Type B pancreatic cell (in vitro differentiated cells): Measurements from ENCODE around the gene RAB43. TPM values are rescaled to one million over a fixed set of nuclear protein-coding genes. Genes with fewer than 3 reads are reported as not detected.
"Not testable (repeated sequence)": the region's sequence is repeated elsewhere in the genome, so short reads cannot be mapped to it uniquely, and the experiment has no call there.

ENCODE experiments used
- DNase-seq: peaks from one replicate; pipeline ENCODE4 v3.0.0; 2021; ENCODE audit warnings: mixed read lengths; ENCODE audit not compliant: unreplicated experiment; ENCODE audit errors: extremely low spot score
- H3K27ac Mint-ChIP-seq: 2 replicates; pipeline ENCODE4 v1.8.0; 2021; ENCODE audit warnings: mild to moderate bottlenecking, mixed read lengths
- H3K27me3 Mint-ChIP-seq: 2 replicates; pipeline ENCODE4 v1.8.0; 2021; ENCODE audit warnings: mixed read lengths
- H3K36me3 Mint-ChIP-seq: 2 replicates; pipeline ENCODE4 v1.8.0; 2021; ENCODE audit warnings: mixed read lengths
- H3K4me1 Mint-ChIP-seq: one replicate; pipeline ENCODE4 v1.8.0; 2021; ENCODE audit warnings: mixed read lengths; ENCODE audit not compliant: unreplicated experiment
- H3K4me3 Mint-ChIP-seq: 2 replicates; pipeline ENCODE4 v1.8.0; 2021; ENCODE audit warnings: mild to moderate bottlenecking, mixed read lengths
- H3K9me3 Mint-ChIP-seq: 2 replicates; pipeline ENCODE4 v1.8.0; 2021; ENCODE audit warnings: mixed read lengths
- total RNA-seq: library from RNA; stranded (reverse); gene quantifications from 2 replicates; pipeline ENCODE4 v1.2.1, GENCODE V29; 2021; ENCODE audit warnings: low replicate concordance
- TF ChIP-seq, protein P1 (sequence below): fragments of 200-600 bp; sonication (generic); conservative IDR thresholded peaks from 2 replicates; pipeline ENCODE4 v1.5.0; 2021; ENCODE audit warnings: antibody characterized with exemption, mild to moderate bottlenecking

Gene RAB43
- total RNA-seq, 1 donor from 2014 or later: 16.2 TPM

GRCh38 chr3:129078510-129078909, 43.1 kb downstream of the RAB43 start:
- Mint-ChIP-seq H3K4me3 (no peak overlapping the region), H3K36me3 (no peaks in the 10 kb centered on the region), H3K4me1 (no peaks in the 10 kb centered on the region), H3K27ac (no peak overlapping the region), H3K9me3 (no peaks in the 10 kb centered on the region), H3K27me3 (no peaks in the 10 kb centered on the region)
- DNase-seq: no peak
- TF ChIP-seq, protein P1, sequence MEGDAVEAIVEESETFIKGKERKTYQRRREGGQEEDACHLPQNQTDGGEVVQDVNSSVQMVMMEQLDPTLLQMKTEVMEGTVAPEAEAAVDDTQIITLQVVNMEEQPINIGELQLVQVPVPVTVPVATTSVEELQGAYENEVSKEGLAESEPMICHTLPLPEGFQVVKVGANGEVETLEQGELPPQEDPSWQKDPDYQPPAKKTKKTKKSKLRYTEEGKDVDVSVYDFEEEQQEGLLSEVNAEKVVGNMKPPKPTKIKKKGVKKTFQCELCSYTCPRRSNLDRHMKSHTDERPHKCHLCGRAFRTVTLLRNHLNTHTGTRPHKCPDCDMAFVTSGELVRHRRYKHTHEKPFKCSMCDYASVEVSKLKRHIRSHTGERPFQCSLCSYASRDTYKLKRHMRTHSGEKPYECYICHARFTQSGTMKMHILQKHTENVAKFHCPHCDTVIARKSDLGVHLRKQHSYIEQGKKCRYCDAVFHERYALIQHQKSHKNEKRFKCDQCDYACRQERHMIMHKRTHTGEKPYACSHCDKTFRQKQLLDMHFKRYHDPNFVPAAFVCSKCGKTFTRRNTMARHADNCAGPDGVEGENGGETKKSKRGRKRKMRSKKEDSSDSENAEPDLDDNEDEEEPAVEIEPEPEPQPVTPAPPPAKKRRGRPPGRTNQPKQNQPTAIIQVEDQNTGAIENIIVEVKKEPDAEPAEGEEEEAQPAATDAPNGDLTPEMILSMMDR: no peak

DNA sequence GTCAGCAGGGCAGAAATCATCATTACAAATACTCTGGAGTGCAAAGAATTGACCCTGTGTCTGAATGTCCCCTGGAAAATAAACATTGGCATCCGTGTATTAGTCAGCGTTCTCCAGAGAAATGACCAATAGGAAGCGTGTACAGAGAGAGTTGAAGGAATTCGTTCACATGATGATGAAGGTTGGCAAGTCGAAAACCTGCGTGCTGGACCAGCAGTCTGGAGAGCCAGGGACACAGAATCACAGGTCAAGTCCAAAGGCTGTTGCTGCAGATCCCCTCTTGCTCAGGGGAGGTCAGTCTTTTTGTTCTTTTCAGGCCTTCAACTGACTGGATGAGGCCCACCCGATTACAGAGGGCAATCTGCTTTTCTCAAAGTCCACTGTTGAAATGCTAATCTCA, 44.4 kb downstream of the RAB43 start:
- TF ChIP-seq, protein P1: no peak
- Mint-ChIP-seq H3K27ac (no peak overlapping the region), H3K36me3 (no peaks in the 10 kb centered on the region), H3K27me3 (no peaks in the 10 kb centered on the region), H3K9me3 (no peaks in the 10 kb centered on the region), H3K4me3 (no peak overlapping the region), H3K4me1 (no peaks in the 10 kb centered on the region)
- no peak for DNase-seq

- no peaks in the 10 kb centered on the region for H3K9me3 Mint-ChIP-seq
- H3K27ac Mint-ChIP-seq: no peak overlapping the region
- H3K4me3 Mint-ChIP-seq: no peak overlapping the region
- H3K27me3 Mint-ChIP-seq: no peaks in the 10 kb centered on the region
- H3K36me3 Mint-ChIP-seq: no peaks in the 10 kb centered on the region
- DNase-seq: no peak
- H3K4me1 Mint-ChIP-seq: no peaks in the 10 kb centered on the region
- TF ChIP-seq, protein P1: no peak
Measured at GRCh38 chr3:129070086-129070885, 51.3 kb downstream of the RAB43 start.

DNA sequence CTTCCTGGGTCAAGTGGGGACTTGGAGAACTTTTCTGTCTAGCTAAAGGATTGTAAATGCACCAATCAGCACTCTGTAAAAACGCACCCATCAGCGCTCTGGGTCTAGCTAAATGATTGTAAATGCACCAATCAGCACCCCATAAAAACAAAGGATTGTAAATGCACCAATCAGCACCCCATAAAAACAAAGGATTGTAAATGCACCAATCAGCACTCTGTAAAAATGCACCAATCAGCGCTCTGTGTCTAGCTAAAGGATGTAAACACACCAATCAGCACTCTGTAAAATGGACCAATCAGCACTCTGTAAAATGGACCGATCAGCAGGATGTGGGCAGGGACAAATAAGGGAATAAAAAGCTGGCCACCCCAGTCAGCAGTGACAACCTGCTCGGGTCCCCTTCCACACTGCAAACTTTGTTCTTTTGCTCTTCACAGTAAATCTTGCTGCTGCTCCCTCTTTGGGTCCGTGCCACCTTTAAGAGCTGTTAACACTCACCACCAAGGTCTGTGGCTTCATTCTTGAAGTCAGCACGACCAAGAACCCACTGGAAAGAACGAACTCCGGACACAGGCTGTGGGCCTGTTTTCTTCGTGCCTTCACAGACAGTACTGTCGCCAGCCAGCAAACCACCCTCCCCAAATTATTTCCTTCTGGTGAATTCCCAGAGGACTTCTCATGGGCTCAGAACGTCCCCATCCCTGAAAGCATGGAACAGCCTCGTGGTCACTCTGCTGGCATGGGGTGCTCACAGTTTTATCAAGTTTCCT, 52.1 kb downstream of the RAB43 start:
- not testable (repeated sequence) for H3K9me3 Mint-ChIP-seq, H3K27me3 Mint-ChIP-seq, H3K4me1 Mint-ChIP-seq, H3K36me3 Mint-ChIP-seq, DNase-seq, H3K27ac Mint-ChIP-seq, H3K4me3 Mint-ChIP-seq

DNA sequence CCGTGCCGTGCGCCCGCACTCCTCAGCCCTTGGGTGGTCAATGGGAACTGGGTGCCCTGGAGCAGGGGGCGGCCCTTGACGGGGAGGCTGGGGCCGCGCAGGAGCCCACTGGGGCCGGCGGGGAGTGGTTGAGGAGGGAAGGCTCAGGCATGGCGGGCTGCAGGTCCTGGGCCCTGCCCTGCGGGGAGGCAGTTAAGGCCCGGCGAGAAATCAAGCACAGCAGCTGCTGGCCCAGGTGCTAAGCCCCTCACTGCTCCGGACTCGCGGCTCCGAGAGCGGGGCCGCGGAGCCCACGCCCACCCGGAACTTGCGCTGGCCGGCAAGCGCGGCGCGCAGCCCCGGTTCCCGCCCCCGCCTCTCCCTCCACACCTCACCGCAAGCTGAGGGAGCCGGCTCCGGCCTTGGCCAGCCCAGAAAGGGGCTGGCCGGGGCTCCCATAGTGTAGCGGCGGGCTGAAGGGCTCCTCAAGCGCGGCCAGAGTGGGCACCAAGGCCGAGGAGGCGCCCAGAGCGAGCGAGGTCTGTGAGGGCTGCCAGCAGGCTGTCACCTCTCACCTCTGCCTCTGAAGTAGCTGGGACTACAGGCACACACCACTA, 53.2 kb downstream of the RAB43 start:
- Mint-ChIP-seq H3K27ac (no peak overlapping the region), H3K27me3 (no peaks in the 10 kb centered on the region)

DNA sequence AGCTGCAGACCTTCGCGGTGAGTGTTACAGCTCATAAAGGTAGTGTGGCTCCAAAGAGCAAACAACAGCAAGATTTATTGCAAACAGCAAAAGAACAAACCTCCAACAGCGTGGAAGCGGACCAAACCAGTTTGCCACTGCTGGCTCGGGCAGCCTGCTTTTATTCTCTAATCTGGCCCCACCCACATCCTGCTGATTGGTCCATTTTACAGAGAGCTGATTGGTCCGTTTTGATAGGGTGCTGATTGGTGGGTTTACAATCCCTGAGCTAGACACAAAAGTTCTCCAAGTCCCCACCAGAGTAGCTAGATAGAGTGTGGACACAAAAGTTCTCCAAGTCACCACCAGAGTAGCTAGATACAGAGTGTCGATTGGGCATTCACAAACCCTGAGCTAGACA, 53.9 kb downstream of the RAB43 start:
- DNase-seq, H3K4me1 Mint-ChIP-seq, H3K27me3 Mint-ChIP-seq, H3K27ac Mint-ChIP-seq, H3K36me3 Mint-ChIP-seq, H3K9me3 Mint-ChIP-seq, H3K4me3 Mint-ChIP-seq: not testable (repeated sequence)

More for the DNA sequence above, 53.2 kb downstream of the RAB43 start:
- Mint-ChIP-seq H3K4me1 (no peaks in the 10 kb centered on the region), H3K36me3 (no peaks in the 10 kb centered on the region), H3K4me3 (no peak overlapping the region), H3K9me3 (no peaks in the 10 kb centered on the region)
- TF ChIP-seq, protein P1: no peak
- DNase-seq: no peak
